GM18502 (cell line): ENCODE measurements around the gene THPO.

Experiments used
- ATAC-seq: cut with Tn5 transposase; IDR thresholded peaks from one replicate; pipeline ENCODE4 v1.9.1; 2021; ENCODE audit warnings: mild to moderate bottlenecking; ENCODE audit not compliant: unreplicated experiment, poor library complexity

Gene THPO

DNA sequence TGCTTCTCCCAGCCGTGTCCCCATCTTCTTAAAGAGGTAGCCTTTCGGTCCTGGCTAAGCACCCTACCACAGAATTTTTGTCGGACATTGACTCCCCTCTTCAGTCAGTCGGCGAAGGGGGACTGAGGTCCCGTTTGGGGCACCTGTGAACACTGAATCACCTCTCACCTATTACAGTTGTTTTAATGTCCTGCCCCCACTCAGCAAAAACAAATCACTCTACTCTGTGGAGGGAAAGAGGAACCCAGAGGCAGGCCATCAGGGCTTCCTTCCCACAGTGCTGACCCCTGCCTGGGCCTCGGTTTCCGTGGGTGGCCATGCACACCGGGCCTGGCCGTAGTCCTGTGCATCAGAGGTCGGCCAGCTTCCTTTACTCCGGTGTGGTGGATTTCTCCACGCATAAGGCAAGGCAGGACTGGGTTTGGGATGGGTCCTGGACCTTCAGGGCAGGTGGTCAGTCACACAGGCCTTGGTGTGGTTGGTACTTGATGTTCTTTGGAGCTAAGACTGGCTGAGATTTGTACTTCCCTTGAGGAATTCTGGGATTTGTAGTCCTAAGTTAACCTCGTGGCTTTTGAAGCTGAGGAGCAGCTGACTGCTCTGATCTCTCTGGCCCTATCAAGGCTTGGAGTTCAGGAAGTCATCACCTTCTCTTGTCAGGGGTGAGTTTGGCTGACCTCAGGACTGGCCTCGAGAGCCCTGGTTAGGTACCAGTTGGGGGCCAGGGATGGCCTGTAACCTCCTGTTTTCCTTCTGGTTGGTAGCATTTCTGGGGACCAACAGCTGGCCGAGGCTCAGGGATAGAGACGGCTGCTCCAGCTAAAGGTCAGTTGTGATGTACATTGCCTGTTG lies 41.2 kb downstream of the THPO start:
- no peak for ATAC-seq

GRCh38 chr3:184335661-184336546 lies 42.1 kb downstream of the THPO start:
- ATAC-seq: peak; percentile 74

DNA sequence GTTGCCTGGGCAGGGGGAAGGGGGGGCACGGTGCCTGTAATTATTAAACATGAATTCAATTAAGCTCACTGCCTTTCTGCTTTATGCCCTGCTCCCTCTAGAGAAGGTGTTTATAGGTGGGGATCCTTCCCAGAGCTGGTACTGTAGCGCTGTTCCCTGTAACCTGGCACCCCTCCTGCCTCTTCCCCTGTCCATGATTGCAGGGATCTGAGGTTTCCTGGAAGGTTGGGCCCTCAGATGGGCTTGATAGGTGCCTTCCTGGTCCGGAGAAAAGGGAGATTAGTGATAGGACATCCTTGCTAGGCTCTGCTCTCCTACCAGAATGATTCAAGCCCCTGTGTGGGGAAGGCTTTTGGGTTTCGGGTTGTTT lies 42.7 kb downstream of the THPO start:
- no peak for ATAC-seq

DNA sequence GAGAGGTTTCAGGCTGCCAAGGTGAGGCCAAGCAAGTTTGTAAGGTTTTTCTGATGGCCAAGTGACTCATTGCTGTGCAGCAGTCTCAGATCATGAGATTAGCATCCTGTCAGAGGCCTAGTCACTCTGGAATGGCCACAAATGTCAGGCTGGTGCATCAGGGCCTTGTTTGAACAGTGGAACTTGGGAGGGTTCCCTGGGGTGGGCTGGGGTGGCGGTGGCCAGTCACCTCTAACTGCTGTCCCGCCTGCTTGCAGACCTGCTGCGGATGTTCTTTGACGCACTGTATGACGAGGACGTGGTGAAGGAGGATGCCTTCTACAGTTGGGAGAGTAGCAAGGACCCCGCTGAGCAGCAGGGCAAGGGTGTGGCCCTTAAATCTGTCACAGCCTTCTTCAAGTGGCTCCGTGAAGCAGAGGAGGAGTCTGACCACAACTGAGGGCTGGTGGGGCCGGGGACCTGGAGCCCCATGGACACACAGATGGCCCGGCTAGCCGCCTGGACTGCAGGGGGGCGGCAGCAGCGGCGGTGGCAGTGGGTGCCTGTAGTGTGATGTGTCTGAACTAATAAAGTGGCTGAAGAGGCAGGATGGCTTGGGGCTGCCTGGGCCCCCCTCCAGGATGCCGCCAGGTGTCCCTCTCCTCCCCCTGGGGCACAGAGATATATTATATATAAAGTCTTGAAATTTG lies 43.4 kb downstream of the THPO start:
- ATAC-seq: no peak

GRCh38 chr3:184333700-184334099 lies 44.3 kb downstream of the THPO start:
- ATAC-seq: no peak

- ATAC-seq: no peak
Observed at GRCh38 chr3:184333190-184333589, 44.8 kb downstream of the THPO start.

DNA sequence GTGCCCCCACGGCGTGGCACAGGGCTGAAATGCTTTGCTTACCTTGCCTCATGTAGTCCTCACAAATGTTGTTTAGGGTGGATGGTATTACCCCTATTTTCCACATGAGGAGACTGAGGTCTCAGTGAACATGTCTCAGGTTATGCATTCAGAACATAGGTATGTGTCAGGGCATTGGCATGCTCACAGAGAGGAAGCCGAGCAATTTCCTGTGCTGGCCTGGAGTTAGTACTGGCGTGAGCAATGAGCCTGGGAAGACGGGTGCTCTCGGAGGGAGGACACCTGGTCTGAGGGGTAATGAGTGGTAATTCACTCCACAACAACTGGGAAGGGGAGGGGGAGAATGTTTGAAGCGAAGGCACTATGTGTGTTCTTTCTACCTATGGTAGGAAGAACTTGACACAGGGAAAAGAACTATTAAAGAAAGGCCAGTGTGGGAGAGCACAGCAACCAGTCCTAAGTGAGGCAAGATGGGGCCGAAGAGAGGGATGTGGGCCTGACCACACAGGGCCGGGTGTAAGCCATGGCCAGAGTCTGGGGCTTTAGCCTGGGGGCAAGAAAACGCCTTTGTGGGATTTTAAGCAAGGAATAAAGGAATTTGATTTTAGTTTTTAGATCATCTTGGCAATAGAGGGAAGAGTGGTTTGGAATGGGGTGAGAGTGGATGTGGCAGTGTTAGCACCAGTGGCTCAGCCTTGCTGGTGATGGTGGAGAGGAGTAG lies 45.5 kb downstream of the THPO start:
- no peak for ATAC-seq

GRCh38 chr3:184328516-184328915 lies 49.5 kb downstream of the THPO start:
- ATAC-seq: no peak

GRCh38 chr3:184327171-184327570 lies 50.8 kb downstream of the THPO start:
- no peak for ATAC-seq

DNA sequence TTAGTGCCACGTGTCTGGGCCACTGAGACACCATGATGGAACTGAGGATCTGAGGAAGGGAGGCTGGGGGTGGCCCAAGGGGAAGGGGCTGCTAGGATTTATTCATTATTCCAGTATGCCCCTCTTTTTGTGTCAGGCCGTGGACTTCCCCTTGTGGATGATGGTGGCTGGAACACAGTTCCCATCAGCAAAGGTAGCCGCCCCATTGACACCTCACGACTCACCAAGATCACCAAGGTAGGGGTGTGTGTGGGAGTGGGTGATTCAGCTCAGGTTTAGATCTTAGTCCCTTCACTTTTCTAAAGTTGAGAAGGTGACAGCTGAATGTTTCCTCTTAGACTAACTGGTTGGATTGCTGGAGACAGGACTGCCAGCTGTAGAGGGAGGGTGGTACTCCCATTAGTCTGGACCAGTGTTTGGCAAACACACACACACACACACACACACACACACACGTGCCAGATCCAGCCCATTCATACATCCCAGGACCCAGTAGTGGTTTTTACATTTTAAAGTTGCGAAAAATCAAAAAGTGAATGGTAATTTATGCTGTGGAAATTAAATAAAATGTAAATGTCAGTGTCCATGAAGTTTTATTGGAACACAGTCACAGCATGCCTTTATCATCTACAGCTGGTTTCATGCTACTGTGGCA lies 52.2 kb downstream of the THPO start:
- no peak for ATAC-seq

DNA sequence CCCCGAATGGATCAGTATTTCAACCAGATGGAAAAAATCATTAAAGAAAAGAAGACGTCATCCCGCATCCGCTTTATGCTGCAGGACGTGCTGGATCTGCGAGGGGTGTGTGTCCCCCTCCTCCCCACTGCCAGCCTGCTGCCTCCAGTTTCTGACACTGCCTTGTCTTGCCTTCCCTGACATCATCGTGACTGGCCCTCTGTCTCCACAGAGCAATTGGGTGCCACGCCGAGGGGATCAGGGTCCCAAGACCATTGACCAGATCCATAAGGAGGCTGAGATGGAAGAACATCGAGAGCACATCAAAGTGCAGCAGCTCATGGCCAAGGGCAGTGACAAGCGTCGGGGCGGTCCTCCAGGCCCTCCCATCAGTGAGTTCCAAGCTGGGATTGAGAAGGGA lies 52.7 kb downstream of the THPO start:
- ATAC-seq: no peak

DNA sequence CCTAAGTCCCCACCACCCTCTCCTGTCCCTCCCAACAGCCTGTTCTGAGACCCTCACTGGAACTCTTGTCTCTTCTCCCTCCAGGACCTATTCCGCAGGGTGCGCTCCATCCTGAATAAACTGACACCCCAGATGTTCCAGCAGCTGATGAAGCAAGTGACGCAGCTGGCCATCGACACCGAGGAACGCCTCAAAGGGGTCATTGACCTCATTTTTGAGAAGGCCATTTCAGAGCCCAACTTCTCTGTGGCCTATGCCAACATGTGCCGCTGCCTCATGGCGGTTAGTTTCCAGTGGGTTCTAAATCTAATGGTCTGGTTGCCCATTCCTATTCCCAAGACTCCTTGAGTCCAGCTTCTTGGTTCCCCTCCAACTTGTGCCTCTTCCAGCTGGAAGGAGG lies 54.3 kb downstream of the THPO start:
- no peak for ATAC-seq

DNA sequence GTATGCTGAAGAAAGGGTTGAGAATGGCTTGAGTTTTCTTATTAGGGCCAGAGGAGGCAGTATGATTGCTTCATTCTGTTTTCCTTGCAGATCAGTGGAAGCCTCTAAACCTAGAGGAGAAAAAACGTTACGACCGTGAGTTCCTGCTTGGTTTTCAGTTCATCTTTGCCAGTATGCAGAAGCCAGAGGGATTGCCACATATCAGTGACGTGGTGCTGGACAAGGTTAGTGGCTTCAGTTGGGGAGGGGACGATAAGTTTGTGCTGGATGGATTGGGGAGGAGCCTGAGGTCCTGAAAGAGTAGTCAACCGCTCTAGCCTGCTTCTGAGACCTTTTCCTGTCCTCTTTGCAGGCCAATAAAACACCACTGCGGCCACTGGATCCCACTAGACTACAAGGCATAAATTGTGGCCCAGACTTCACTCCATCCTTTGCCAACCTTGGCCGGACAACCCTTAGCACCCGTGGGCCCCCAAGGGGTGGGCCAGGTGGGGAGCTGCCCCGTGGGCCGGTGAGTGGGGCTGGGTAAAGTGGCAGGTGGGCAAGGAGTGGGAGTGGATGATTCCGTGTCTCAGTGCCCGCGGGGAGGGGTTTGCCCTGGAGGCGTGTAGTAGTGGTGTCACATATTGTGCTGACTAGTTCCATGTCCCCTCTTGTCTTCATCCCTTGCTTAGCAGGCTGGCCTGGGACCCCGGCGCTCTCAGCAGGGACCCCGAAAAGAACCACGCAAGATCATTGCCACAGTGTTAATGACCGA lies 55.1 kb downstream of the THPO start:
- ATAC-seq: no peak
